BLaER1 treated with 17β-estradiol and CSF1 and Interleukin-3, amounts not matched to agents 10 nM and 100 nM (cell line): ENCODE measurements around the gene ZFP69.
A peak's percentile ranks its signal among the peaks of the same experiment; 100 is the strongest.

Experiments used
- H3K27ac ChIP-seq, 11 experiments: shearing (Covaris generic); formaldehyde crosslinking; 2 replicates each; pipeline ENCODE4 v1.8.1; 2022
- H3K27me3 ChIP-seq, 11 experiments: shearing (Covaris generic); formaldehyde crosslinking; 2 replicates each; pipeline ENCODE4 v1.8.1; 2022
- H3K36me3 ChIP-seq, 11 experiments: shearing (Covaris generic); formaldehyde crosslinking; 2 replicates each; pipeline ENCODE4 v1.8.1; 2022
- H3K4me1 ChIP-seq, 10 experiments: shearing (Covaris generic); formaldehyde crosslinking; 2 replicates each; pipeline ENCODE4 v1.8.1; 2022
- H3K4me2 ChIP-seq, 11 experiments: shearing (Covaris generic); formaldehyde crosslinking; 2 replicates each; pipeline ENCODE4 v1.8.1; 2022
- H3K4me3 ChIP-seq, 10 experiments: shearing (Covaris generic); formaldehyde crosslinking; 2 replicates each; pipeline ENCODE4 v1.8.1; 2022
- H3K9ac ChIP-seq, 11 experiments: shearing (Covaris generic); formaldehyde crosslinking; 2 replicates each; pipeline ENCODE4 v1.8.1; 2022
- H3K9me3 ChIP-seq, 11 experiments: shearing (Covaris generic); formaldehyde crosslinking; replicated peaks in 1 of 11; 2 replicates each; pipeline ENCODE4 v1.8.1; 2022
- H4K20me1 ChIP-seq, 11 experiments: shearing (Covaris generic); formaldehyde crosslinking; 2 replicates each; pipeline ENCODE4 v1.8.1; 2022
- Cebpa-rat ChIP-seq, 11 experiments: shearing (Covaris generic); IDR thresholded peaks; 2 replicates each; pipeline ENCODE4 v1.8.1; 2022

ZFP69 gene

DNA sequence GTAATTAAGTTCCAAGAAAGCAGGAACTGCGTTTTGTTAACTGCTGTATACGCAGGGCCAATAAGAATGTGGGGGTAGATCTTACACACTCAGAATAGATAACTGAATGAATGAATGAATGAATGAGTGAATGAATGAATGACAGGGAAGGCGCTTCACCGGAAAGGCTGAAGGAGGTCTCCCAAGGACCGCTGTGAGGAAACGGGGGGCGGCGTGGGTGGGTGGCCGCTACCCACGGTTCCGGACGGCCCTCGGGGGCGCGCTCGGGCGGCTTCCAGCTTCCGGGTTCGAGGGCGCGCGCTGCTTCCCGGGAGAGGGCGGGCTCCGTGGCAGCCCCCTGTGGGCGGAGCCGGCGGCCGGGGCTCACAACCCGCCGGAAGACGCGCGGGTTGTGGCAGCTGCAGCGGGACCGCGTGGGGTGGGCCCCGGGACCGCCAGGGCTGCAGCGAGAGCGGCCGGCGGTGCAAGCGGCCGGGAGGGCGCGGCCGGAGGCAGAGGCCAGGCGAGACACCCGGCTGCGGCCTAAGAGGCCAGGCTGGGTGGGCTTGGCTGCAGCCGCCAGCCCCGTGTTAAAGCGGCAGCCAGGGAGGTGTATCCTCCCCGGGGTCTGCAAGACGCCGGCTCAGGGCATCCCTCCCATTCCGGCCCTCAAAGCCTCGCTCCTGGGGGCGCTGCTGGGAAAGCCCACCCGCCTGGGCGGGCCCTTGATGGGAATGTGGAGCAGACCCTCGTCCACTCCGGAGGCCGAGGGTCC, at the start of gene ZFP69:
Gene ZFP69, plus strand, starts transcription at position 367 of the 754 bp plus-strand sequence. CDS start 2,072 bp downstream, outside the sequence.
- no peaks in the 10 kb centered on the region for H3K27me3 ChIP-seq
- peaks cover 18 to 34% (median 30%) of the 10 kb centered on the region in 11 experiments for H3K36me3 ChIP-seq
- peak within 1 kb of the TSS; percentile 80 to 98 (median 93) for H3K4me2 ChIP-seq
- peak within 1 kb of the TSS; percentile 71 to 94 (median 79) for H3K4me3 ChIP-seq
- peak within 1 kb of the TSS; percentile 77 to 88 (median 83) for H3K9ac ChIP-seq
- peaks cover 59 to 81% (median 74%) of the 10 kb centered on the region in 11 experiments for H3K9me3 ChIP-seq
- TF ChIP-seq Cebpa-rat (IDR thresholded peaks at IDR 0.05) = no peak
- no peaks in the 10 kb centered on the region for H4K20me1 ChIP-seq
- H3K27ac ChIP-seq = peak within 1 kb of the TSS; percentile 62 to 89 (median 83)
- peaks cover 14 to 27% (median 21%) of the 10 kb centered on the region in 10 experiments for H3K4me1 ChIP-seq

- TF ChIP-seq Cebpa-rat (IDR thresholded peaks at IDR 0.05) = no peak
- H3K27ac ChIP-seq = no peak overlapping the region
- no peaks in the 10 kb centered on the region for H4K20me1 ChIP-seq
- peak overlapping the region in 2 of 11 experiments; percentile 1 to 6; a peak in 1 of 22 replicates for H3K4me2 ChIP-seq
- H3K27me3 ChIP-seq = no peaks in the 10 kb centered on the region
- peaks cover 0 to 32% (median 7%) of the 10 kb centered on the region in 11 experiments; a peak in 12 of 22 replicates for H3K36me3 ChIP-seq
- no peak overlapping the region for H3K4me3 ChIP-seq
- no peak overlapping the region for H3K9ac ChIP-seq
- peaks cover 5 to 64% (median 29%) of the 10 kb centered on the region in 11 experiments; a peak in 20 of 22 replicates for H3K9me3 ChIP-seq
- peaks cover 6 to 23% (median 7%) of the 10 kb centered on the region in 10 experiments for H3K4me1 ChIP-seq
Measured at GRCh38 chr1:40431385-40431784, 45.7 kb upstream of the ZFP69 start.

GRCh38 chr1:40432644-40433390, 44.3 kb upstream of the ZFP69 start:
- Histone ChIP-seq H3K9ac (no peak overlapping the region), H3K27ac (no peak overlapping the region), H3K36me3 (peaks cover 0 to 22% (median 0%) of the 10 kb centered on the region in 11 experiments; a peak in 8 of 22 replicates), H3K27me3 (no peaks in the 10 kb centered on the region), H3K4me1 (peaks cover 6 to 23% (median 7%) of the 10 kb centered on the region in 10 experiments), H3K4me3 (no peak overlapping the region), H3K4me2 (no peak overlapping the region), H4K20me1 (no peaks in the 10 kb centered on the region), H3K9me3 (peaks cover 0 to 50% (median 28%) of the 10 kb centered on the region in 11 experiments; a peak in 20 of 22 replicates)
- TF ChIP-seq Cebpa-rat (IDR thresholded peaks at IDR 0.05) = no peak

DNA sequence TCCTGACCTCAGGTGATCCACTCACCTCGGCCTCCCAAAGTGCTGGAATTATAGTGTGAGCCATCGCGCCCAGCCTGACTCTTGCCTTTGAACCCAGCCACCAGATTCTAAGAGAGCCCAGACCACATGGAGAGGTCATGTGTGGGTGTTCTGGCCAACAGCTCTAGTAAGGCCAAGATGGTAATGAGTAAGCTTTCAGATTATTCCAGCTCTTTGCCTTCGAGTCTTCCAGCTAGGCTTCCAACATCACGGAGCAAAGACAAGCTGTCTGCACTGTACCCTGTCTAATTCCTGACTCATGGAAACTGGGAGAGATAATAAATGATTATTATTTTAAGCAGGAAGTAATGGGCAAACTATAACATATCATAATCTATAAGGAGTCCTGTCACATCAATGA, 41.6 kb upstream of the ZFP69 start:
- peaks cover 4 to 21% (median 5%) of the 10 kb centered on the region in 10 experiments for H3K4me1 ChIP-seq
- peaks cover 6 to 35% (median 18%) of the 10 kb centered on the region in 11 experiments; a peak in 20 of 22 replicates for H3K9me3 ChIP-seq
- H3K4me3 ChIP-seq = no peak overlapping the region
- no peak for TF ChIP-seq Cebpa-rat (IDR thresholded peaks at IDR 0.05)
- H3K27me3 ChIP-seq = no peaks in the 10 kb centered on the region
- no peak overlapping the region for H3K4me2 ChIP-seq
- no peak overlapping the region for H3K27ac ChIP-seq
- H3K9ac ChIP-seq = no peak overlapping the region
- H4K20me1 ChIP-seq = no peaks in the 10 kb centered on the region
- peaks cover 0 to 22% (median 0%) of the 10 kb centered on the region in 11 experiments; a peak in 6 of 22 replicates for H3K36me3 ChIP-seq

DNA sequence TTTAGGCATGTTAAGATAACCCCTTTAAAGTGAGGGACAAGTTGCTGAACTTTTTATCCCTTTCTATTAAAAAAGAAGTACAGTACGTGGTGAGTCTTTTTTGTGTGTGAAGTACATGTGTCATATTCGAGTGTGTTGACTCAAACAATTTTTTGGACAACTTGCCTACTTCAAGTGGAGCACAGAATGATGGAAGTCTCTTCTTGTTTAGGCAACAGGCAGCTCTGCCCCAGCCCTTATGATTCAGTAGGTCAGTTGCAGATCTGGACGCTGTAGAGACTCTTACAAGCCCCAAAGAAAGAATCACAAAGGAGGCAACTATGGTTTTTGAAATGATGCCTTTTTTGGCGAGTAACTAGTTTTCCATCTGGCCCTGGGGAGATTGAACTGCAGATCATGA, 41.2 kb upstream of the ZFP69 start:
- H3K4me1 ChIP-seq = peaks cover under 1 to 17% (median under 1%) of the 10 kb centered on the region in 10 experiments; a peak in 15 of 20 replicates
- peaks cover 0 to 22% (median 0%) of the 10 kb centered on the region in 11 experiments; a peak in 6 of 22 replicates for H3K36me3 ChIP-seq
- H3K9ac ChIP-seq = no peak overlapping the region
- H3K4me2 ChIP-seq = no peak overlapping the region
- H3K27me3 ChIP-seq = no peaks in the 10 kb centered on the region
- no peak overlapping the region for H3K4me3 ChIP-seq
- H3K27ac ChIP-seq = no peak overlapping the region
- peaks cover 7 to 35% (median 14%) of the 10 kb centered on the region in 11 experiments; a peak in 19 of 22 replicates for H3K9me3 ChIP-seq
- no peak for TF ChIP-seq Cebpa-rat (IDR thresholded peaks at IDR 0.05)
- H4K20me1 ChIP-seq = no peaks in the 10 kb centered on the region

DNA sequence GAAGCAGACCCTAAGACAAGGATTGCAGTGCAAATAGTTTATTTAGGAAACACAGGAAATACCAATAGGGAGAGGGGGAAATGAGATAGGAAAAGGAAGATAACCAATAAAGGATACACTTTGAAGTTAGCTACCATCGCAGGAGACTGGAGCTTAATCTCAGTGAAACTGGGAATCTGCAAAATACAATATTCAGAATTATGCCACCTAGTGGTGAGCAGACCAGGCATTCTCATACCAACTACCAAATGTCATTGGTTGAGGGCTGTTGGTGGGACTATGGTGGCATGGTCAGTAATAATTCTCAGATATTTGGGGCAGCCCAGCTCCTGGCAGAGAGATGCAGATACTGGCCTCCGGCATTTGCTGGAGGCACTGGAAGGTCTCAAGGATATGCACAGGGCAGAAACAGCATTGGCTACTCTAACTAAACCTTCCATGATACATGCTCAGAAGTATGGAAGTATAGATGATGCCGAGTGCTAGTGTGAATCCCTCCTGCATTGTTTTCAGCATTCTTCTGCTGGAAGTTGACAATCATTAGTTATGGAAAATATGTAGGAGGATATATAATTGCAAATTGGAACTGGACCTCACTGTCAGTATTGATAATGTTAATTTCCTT, 38.6 kb upstream of the ZFP69 start:
- Histone ChIP-seq H3K4me2 (no peak overlapping the region), H3K9ac (no peak overlapping the region), H3K4me1 (no peaks in the 10 kb centered on the region), H3K9me3 (peaks cover 0 to 41% (median 3%) of the 10 kb centered on the region in 11 experiments; a peak in 14 of 22 replicates), H3K27me3 (no peaks in the 10 kb centered on the region), H3K27ac (no peak overlapping the region), H3K36me3 (peaks cover 0 to 35% (median 0%) of the 10 kb centered on the region in 11 experiments; a peak in 8 of 22 replicates), H4K20me1 (no peaks in the 10 kb centered on the region), H3K4me3 (no peak overlapping the region)
- TF ChIP-seq Cebpa-rat (IDR thresholded peaks at IDR 0.05) = no peak

DNA sequence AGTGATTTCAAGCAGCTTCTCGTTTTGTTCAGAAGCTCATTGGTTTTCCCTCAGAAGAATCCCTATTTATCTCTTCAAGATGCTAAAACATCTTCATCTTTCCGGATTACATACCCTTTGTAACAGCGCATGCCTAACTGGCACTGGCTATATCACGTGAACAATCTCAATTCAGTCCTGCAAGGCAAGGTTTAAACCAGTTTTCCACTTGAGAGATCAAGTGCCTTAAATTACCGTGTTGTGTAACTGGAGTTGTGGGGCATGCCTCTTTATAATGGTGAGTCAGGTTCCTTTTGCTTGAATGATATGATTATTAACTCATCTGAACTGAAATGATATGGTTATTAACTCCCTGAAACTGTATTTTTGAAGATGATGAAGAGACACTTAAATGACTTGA, 37.8 kb upstream of the ZFP69 start:
- Histone ChIP-seq H3K27ac (no peak overlapping the region), H3K4me3 (no peak overlapping the region), H3K9me3 (peaks cover 5 to 43% (median 7%) of the 10 kb centered on the region in 11 experiments; a peak in 15 of 22 replicates), H3K27me3 (no peaks in the 10 kb centered on the region), H3K4me1 (no peaks in the 10 kb centered on the region), H3K9ac (no peak overlapping the region), H3K36me3 (peaks cover 0 to 40% (median 6%) of the 10 kb centered on the region in 11 experiments; a peak in 9 of 22 replicates), H3K4me2 (no peak overlapping the region), H4K20me1 (no peaks in the 10 kb centered on the region)
- TF ChIP-seq Cebpa-rat (IDR thresholded peaks at IDR 0.05) = no peak

- no peak for TF ChIP-seq Cebpa-rat (IDR thresholded peaks at IDR 0.05)
- H3K9me3 ChIP-seq = peaks cover 64 to 80% (median 76%) of the 10 kb centered on the region in 11 experiments
- H3K9ac ChIP-seq = peak within 1 kb of the TSS; percentile 78 to 92 (median 86)
- peak within 1 kb of the TSS; percentile 82 to 99 (median 93) for H3K4me2 ChIP-seq
- H3K4me1 ChIP-seq = peaks cover 20 to 30% (median 25%) of the 10 kb centered on the region in 10 experiments
- no peaks in the 10 kb centered on the region for H3K27me3 ChIP-seq
- peak within 1 kb of the TSS; percentile 16 to 99 (median 90); a peak in 21 of 22 replicates for H3K27ac ChIP-seq
- peak within 1 kb of the TSS; percentile 63 to 78 (median 69) for H3K4me3 ChIP-seq
- H4K20me1 ChIP-seq = no peaks in the 10 kb centered on the region
- peaks cover 26 to 51% (median 34%) of the 10 kb centered on the region in 11 experiments for H3K36me3 ChIP-seq
Measured at GRCh38 chr1:40449684-40450494, 27.2 kb upstream of the ZFP69 start, which contains the start of gene ZFP69B. Gene ZFP69B, plus strand, starts transcription at chr1:40450476. Its CDS starts 486 bp downstream, at chr1:40450962.
